Effector memory CD4-positive, alpha-beta T cell (primary cell): Measurements from ENCODE around the gene DNAJC18.
"Not testable (repeated sequence)": the region's sequence is repeated elsewhere in the genome, so short reads cannot be mapped to it uniquely, and the experiment has no call there.

Source experiments
- DNase-seq, 3 donors: peaks; one replicate each; pipeline ENCODE4 v3.0.0-alpha.2; 2020
- H3K27ac ChIP-seq: 2 replicates; pipeline ENCODE4 v1.7.0; 2013; ENCODE audit warnings: mild to moderate bottlenecking, low read length, moderate library complexity; ENCODE audit not compliant: insufficient read depth, poor library complexity, severe bottlenecking
- H3K27me3 ChIP-seq: replicated peaks from 2 replicates; pipeline ENCODE4 v1.7.0; 2013; ENCODE audit warnings: mild to moderate bottlenecking, low read length; ENCODE audit not compliant: insufficient read depth, control insufficient read depth, poor library complexity, severe bottlenecking
- H3K36me3 ChIP-seq: 2 replicates; pipeline ENCODE4 v1.7.0; 2013; ENCODE audit warnings: mild to moderate bottlenecking, low read length, moderate library complexity; ENCODE audit not compliant: control insufficient read depth, insufficient read depth
- H3K4me1 ChIP-seq: 2 replicates; pipeline ENCODE4 v1.7.0; 2013; ENCODE audit warnings: low read length, mild to moderate bottlenecking; ENCODE audit not compliant: control insufficient read depth, insufficient read depth, poor library complexity, severe bottlenecking
- H3K4me3 ChIP-seq: 2 replicates; pipeline ENCODE4 v1.7.0; 2013; ENCODE audit warnings: low read length, low read depth, mild to moderate bottlenecking; ENCODE audit not compliant: insufficient read depth, poor library complexity, severe bottlenecking
- H3K9me3 ChIP-seq: 2 replicates; pipeline ENCODE4 v1.7.0; 2013; ENCODE audit warnings: mild to moderate bottlenecking, low read length, moderate library complexity; ENCODE audit not compliant: control insufficient read depth
- total RNA-seq, 3 donors: gene quantifications; one replicate each; lab custom pipeline; 2026; lab: John Stamatoyannopoulos, UW

Gene DNAJC18
- total RNA-seq: 6.6 to 8.3 (median 8.0) reads per million in 3 donors

- Histone ChIP-seq H3K36me3 (no peaks in the 10 kb centered on the region), H3K4me1 (peaks cover 30% of the 10 kb centered on the region), H3K9me3 (no peaks in the 10 kb centered on the region), H3K27me3 (no peaks in the 10 kb centered on the region), H3K27ac (peak within 1 kb of the TSS; percentile 99), H3K4me3 (peak within 1 kb of the TSS; percentile 81)
- peak; percentile 84 to 88 (median 84) for DNase-seq
Measured at GRCh38 chr5:139439013-139439903, at the start of gene DNAJC18. TSS of gene DNAJC18 (minus strand) at chr5:139439525. CDS start at chr5:139439445, 80 bp downstream.

GRCh38 chr5:139488260-139488659, 48.9 kb upstream of the DNAJC18 start:
- Histone ChIP-seq H3K27me3 (no peaks in the 10 kb centered on the region), H3K36me3 (no peaks in the 10 kb centered on the region), H3K4me1 (peaks cover 6% of the 10 kb centered on the region), H3K27ac (no peak overlapping the region), H3K4me3 (no peak overlapping the region), H3K9me3 (no peaks in the 10 kb centered on the region)
- DNase-seq: no peak

- H3K4me3 ChIP-seq: no peak overlapping the region
- H3K9me3 ChIP-seq: no peaks in the 10 kb centered on the region
- no peak for DNase-seq
- peaks cover 16% of the 10 kb centered on the region for H3K4me1 ChIP-seq
- no peaks in the 10 kb centered on the region for H3K27me3 ChIP-seq
- no peaks in the 10 kb centered on the region for H3K36me3 ChIP-seq
- no peak overlapping the region for H3K27ac ChIP-seq
Measured at GRCh38 chr5:139486201-139486600, 46.9 kb upstream of the DNAJC18 start.

GRCh38 chr5:139482890-139483208, 43.5 kb upstream of the DNAJC18 start:
- H3K4me1 ChIP-seq: peaks cover 31% of the 10 kb centered on the region
- H3K27me3 ChIP-seq: not testable (repeated sequence)

GRCh38 chr5:139482050-139482889, 42.9 kb upstream of the DNAJC18 start, which contains the start of gene STING1:
TSS of gene STING1 (minus strand) at chr5:139482758. CDS start at chr5:139481704, 1,054 bp downstream.
- Histone ChIP-seq H3K27ac (peak within 1 kb of the TSS; percentile 84), H3K36me3 (peaks cover 18% of the 10 kb centered on the region), H3K9me3 (no peaks in the 10 kb centered on the region), H3K4me1 (peaks cover 31% of the 10 kb centered on the region), H3K27me3 (no peaks in the 10 kb centered on the region), H3K4me3 (peak within 1 kb of the TSS; percentile 58)
- DNase-seq: peak; percentile 45 to 64 (median 56)

More at GRCh38 chr5:139482890-139483208, 43.5 kb upstream of the DNAJC18 start:
- DNase-seq, H3K9me3 ChIP-seq: not testable (repeated sequence)
- Histone ChIP-seq H3K4me3 (peak overlapping the region; percentile 58), H3K36me3 (peaks cover 12% of the 10 kb centered on the region), H3K27ac (peak overlapping the region; percentile 84)

- DNase-seq: no peak
Measured at GRCh38 chr5:139481580-139482049, 42.3 kb upstream of the DNAJC18 start.

GRCh38 chr5:139481122-139481533, 41.8 kb upstream of the DNAJC18 start:
- H3K9me3 ChIP-seq: no peaks in the 10 kb centered on the region
- H3K36me3 ChIP-seq: peaks cover 25% of the 10 kb centered on the region
- peak overlapping the region; percentile 84 for H3K27ac ChIP-seq
- no peaks in the 10 kb centered on the region for H3K27me3 ChIP-seq
- peaks cover 33% of the 10 kb centered on the region for H3K4me1 ChIP-seq
- H3K4me3 ChIP-seq: peak overlapping the region; percentile 58
- peak in 1 of 3 donors; percentile 41 for DNase-seq

More at GRCh38 chr5:139481580-139482049, 42.3 kb upstream of the DNAJC18 start:
- H3K9me3 ChIP-seq: no peaks in the 10 kb centered on the region
- H3K36me3 ChIP-seq: peaks cover 23% of the 10 kb centered on the region
- H3K27me3 ChIP-seq: no peaks in the 10 kb centered on the region
- peak overlapping the region; percentile 84 for H3K27ac ChIP-seq
- peaks cover 31% of the 10 kb centered on the region for H3K4me1 ChIP-seq
- H3K4me3 ChIP-seq: peak overlapping the region; percentile 58

- DNase-seq, H3K27me3 ChIP-seq, H3K4me3 ChIP-seq, H3K9me3 ChIP-seq: not testable (repeated sequence)
- H3K4me1 ChIP-seq: peaks cover 44% of the 10 kb centered on the region
- H3K36me3 ChIP-seq: peaks cover 27% of the 10 kb centered on the region
- H3K27ac ChIP-seq: peak overlapping the region; percentile 4
Measured at GRCh38 chr5:139479729-139480128, 40.4 kb upstream of the DNAJC18 start.

GRCh38 chr5:139478657-139479423, 39.5 kb upstream of the DNAJC18 start:
- H3K27ac ChIP-seq, DNase-seq, H3K4me3 ChIP-seq, H3K27me3 ChIP-seq, H3K9me3 ChIP-seq: not testable (repeated sequence)
- H3K4me1 ChIP-seq: peaks cover 50% of the 10 kb centered on the region
- peaks cover 27% of the 10 kb centered on the region for H3K36me3 ChIP-seq
